ENCODE measurements around the gene BDH1. TPM values are rescaled to one million over a fixed set of nuclear protein-coding genes. Genes with fewer than 3 reads are reported as not detected.

BDH1 gene
- total and polyA plus RNA-seq, 2 of the 8 experiments (the other 6 are each of a cell fraction or from before 2014, with no cell fraction given), result 27.2 to 28.1 TPM

GRCh38 chr3:197510642-197511018 is 45.1 kb downstream of the BDH1 start (continued):
- TF ChIP-seq CHD7 (IDR thresholded peaks at IDR 0.05; ENCODE audit: insufficient replicate concordance, low read length) (no peak), EGR1 (IDR thresholded peaks at IDR 0.05; ENCODE audit: borderline replicate concordance, low read depth, low read length) (no peak)
